Measurements from ENCODE around the gene SLC25A47. TPM values are rescaled to one million over a fixed set of nuclear protein-coding genes. Genes with fewer than 3 reads are reported as not detected.
"Not testable (repeated sequence)": the region's sequence is repeated elsewhere in the genome, so short reads cannot be mapped to it uniquely, and the experiment has no call there.

The SLC25A47 gene
- total and polyA plus RNA-seq, 2 experiments from 2014 or later = not detected

DNA sequence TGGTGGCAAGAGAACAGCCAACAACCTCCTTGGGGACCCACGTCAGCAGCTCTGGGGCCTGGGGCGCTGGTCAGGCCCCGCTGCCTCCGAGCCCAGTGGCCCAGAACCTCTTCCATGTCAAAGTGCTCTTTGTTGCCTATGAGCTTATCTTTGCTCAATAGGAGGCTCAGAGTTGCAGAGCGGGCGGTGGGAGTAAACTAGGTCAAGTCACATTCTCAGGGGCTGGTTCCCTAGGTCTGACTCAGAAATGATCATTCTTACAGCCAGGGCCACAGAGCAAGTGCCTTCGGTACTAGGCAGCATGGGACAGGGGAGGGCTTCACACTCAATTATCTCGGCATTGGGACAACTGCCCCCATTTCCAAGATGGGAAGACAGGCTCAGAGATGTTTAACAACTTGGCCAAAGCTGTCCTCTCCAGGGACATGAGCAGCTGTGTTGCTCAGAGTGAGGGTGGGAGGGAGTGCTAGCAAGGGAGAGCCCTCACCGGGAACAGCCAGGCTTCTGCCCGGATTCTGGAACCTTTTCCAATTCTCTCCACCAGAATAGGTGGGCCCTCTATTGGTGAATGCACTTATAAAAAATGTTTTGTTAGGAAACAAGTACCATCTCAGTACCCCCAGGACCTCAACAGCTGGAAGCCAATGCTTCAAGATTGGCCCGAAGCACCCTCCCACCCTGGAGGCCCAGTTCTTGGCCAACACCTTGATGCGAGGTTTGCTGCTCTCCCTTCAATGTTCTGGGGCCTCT, 28.8 kb upstream of the SLC25A47 start:
- TF ChIP-seq EZH2phosphoT487 (IDR thresholded peaks at IDR 0.05; ENCODE audit: insufficient read depth, low read depth) = no peak
- no peak for TF ChIP-seq EZH2 (IDR thresholded peaks at IDR 0.05; ENCODE audit: insufficient read depth, poor library complexity, severe bottlenecking)
- H3K9ac ChIP-seq = no peak overlapping the region
- DNase-seq = peak; percentile 52
- no peaks in the 10 kb centered on the region for H3K79me2 ChIP-seq (ENCODE audit: insufficient read depth)
- H3K27ac ChIP-seq = no peak overlapping the region
- 28 to 35% methylated on average over 12 of the region's 12 CpGs for WGBS, 2 experiments (ENCODE audit: low coverage in 1 of 2, low lambda C conversion rate in 2 of 2, missing lambda C conversion rate in 2 of 2)
- peaks cover 15% of the 10 kb centered on the region for H3K4me1 ChIP-seq (ENCODE audit: insufficient read depth)
- no peak overlapping the region for H2AFZ ChIP-seq
- no peaks in the 10 kb centered on the region for H3K9me2 ChIP-seq (ENCODE audit: insufficient read depth)
- H3K9me3 ChIP-seq (ENCODE audit: low read depth) = no peaks in the 10 kb centered on the region
- no peaks in the 10 kb centered on the region for H3F3A ChIP-seq (ENCODE audit: insufficient read depth)
- no peak overlapping the region for H3K4me2 ChIP-seq (ENCODE audit: unreplicated experiment)
- H4K20me1 ChIP-seq (ENCODE audit: insufficient read depth) = no peaks in the 10 kb centered on the region
- H3K36me3 ChIP-seq (ENCODE audit: low read depth) = no peaks in the 10 kb centered on the region
- H3K27me3 ChIP-seq (replicated peaks; ENCODE audit: insufficient read depth) = no peaks in the 10 kb centered on the region
- in situ Hi-C loops (cut with MboI) = no loop called here
- no peak overlapping the region for H3K4me3 ChIP-seq

DNA sequence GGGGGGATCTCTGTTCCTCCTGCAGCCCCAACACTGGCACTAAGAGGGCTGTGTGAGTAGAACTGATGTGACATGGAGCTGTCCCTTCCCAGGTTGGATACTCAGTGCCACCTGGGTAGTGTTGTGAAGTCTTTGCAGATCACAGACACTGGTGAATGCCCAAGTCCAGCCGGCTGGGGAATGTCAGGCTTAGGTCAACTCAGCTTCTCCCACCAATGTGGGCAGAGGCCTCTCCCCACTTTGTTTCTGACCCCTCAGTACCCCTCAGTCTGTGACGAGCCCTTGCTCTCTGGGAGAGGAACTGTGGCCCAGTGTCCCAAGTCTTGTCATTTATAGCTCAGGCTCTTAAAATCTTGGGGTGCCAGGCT, 28.2 kb upstream of the SLC25A47 start:
- Histone ChIP-seq H3K4me2 (ENCODE audit: unreplicated experiment) (no peak overlapping the region), H3K79me2 (ENCODE audit: insufficient read depth) (no peaks in the 10 kb centered on the region), H3K9me3 (ENCODE audit: low read depth) (no peaks in the 10 kb centered on the region), H3K36me3 (ENCODE audit: low read depth) (no peaks in the 10 kb centered on the region), H3K27me3 (replicated peaks; ENCODE audit: insufficient read depth) (no peaks in the 10 kb centered on the region), H3K4me1 (ENCODE audit: insufficient read depth) (peaks cover 15% of the 10 kb centered on the region), H3K9ac (no peak overlapping the region), H3K4me3 (no peak overlapping the region), H3K27ac (no peak overlapping the region), H4K20me1 (ENCODE audit: insufficient read depth) (no peaks in the 10 kb centered on the region), H3F3A (ENCODE audit: insufficient read depth) (no peaks in the 10 kb centered on the region), H2AFZ (no peak overlapping the region), H3K9me2 (ENCODE audit: insufficient read depth) (no peaks in the 10 kb centered on the region)
- WGBS, 2 experiments (ENCODE audit: low coverage in 1 of 2, low lambda C conversion rate in 2 of 2, missing lambda C conversion rate in 2 of 2) = 80 to 86% methylated on average over 2 of the region's 2 CpGs
- TF ChIP-seq EZH2 (IDR thresholded peaks at IDR 0.05; ENCODE audit: insufficient read depth, poor library complexity, severe bottlenecking) = no peak
- TF ChIP-seq EZH2phosphoT487 (IDR thresholded peaks at IDR 0.05; ENCODE audit: insufficient read depth, low read depth) = no peak
- in situ Hi-C loops (cut with MboI) = no loop called here
- no peak for DNase-seq

DNA sequence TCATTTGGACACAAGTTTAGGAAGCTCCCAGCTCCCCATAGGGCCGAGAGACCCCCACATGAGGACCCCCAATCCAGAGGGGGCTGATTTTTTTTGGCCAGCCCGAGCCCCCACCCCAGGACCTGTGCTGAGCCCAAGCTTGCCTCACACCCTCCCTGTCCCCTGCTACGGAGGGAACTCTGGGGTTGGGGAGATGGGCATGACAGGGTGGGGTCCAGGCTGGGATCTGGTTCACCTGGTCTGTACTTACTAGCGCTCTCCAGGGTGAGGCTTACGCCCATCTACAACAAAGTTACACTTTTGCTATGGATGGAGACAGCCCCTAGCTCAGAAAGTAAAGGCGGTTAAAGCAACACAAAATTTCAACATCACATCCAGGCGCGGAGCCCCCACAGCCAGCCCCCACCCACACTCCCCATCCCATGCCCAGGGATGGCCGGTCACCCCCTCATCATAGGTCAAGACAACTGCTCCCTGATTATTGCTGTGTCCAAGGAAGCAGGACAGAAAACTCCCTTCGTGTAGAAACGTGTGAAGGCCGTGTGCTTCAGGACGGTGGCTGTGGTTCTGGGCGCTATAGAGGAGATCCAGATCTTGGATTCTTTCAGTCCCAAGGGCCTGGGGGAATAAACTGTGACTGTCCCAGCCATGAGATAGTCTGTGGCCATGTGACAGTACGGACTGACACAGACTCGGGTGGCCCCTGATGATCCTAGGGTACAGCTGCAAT, 27.6 kb upstream of the SLC25A47 start:
- 85 to 91% methylated on average over 12 to 16 of the region's 16 CpGs for WGBS, 2 experiments (ENCODE audit: low coverage in 1 of 2, low lambda C conversion rate in 2 of 2, missing lambda C conversion rate in 2 of 2)
- TF ChIP-seq EZH2 (IDR thresholded peaks at IDR 0.05; ENCODE audit: insufficient read depth, poor library complexity, severe bottlenecking) (no peak), EZH2phosphoT487 (IDR thresholded peaks at IDR 0.05; ENCODE audit: insufficient read depth, low read depth) (no peak)
- H3K9ac ChIP-seq = no peak overlapping the region
- H3K36me3 ChIP-seq (ENCODE audit: low read depth) = no peaks in the 10 kb centered on the region
- H3K4me2 ChIP-seq (ENCODE audit: unreplicated experiment) = no peak overlapping the region
- H3K4me3 ChIP-seq = no peak overlapping the region
- H3K4me1 ChIP-seq (ENCODE audit: insufficient read depth) = peaks cover 15% of the 10 kb centered on the region
- H3K9me2 ChIP-seq (ENCODE audit: insufficient read depth) = no peaks in the 10 kb centered on the region
- no peaks in the 10 kb centered on the region for H3K79me2 ChIP-seq (ENCODE audit: insufficient read depth)
- H3F3A ChIP-seq (ENCODE audit: insufficient read depth) = no peaks in the 10 kb centered on the region
- DNase-seq = no peak
- H3K27me3 ChIP-seq (replicated peaks; ENCODE audit: insufficient read depth) = no peaks in the 10 kb centered on the region
- no peak overlapping the region for H3K27ac ChIP-seq
- H2AFZ ChIP-seq = no peak overlapping the region
- in situ Hi-C loops (cut with MboI) = no loop called here
- H3K9me3 ChIP-seq (ENCODE audit: low read depth) = no peaks in the 10 kb centered on the region
- no peaks in the 10 kb centered on the region for H4K20me1 ChIP-seq (ENCODE audit: insufficient read depth)

DNA sequence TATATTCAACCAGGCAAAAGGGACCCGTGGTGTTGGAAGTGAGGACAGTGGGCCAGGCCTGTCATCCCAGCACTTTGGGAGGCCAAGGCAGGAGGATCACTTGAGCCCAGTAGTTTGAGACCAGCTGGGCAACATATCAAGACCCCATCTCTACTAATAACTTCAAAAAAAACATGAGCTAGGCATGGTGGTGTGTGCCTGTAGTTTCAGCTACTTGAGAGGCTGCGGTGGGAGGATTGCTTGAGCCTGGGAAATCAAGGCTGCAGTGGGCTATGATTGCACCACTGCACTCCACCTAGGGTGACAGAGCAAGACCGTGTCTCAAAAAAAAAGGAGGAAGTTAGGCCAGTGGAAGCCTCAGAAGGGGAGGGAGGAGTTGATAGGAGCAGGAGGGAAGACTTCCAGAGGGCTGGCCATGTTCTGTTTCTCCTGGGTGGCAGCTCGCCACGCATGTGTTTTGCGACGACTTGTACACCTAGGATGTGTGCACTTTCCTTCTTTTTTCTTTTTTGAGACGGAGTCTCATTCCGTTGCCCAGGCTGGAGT, 27.0 kb upstream of the SLC25A47 start:
- 89 to 93% methylated on average over 9 of the region's 9 CpGs for WGBS, 2 experiments (ENCODE audit: low coverage in 1 of 2, low lambda C conversion rate in 2 of 2, missing lambda C conversion rate in 2 of 2)
- Histone ChIP-seq H3K27ac (no peak overlapping the region), H3F3A (ENCODE audit: insufficient read depth) (no peaks in the 10 kb centered on the region), H2AFZ (no peak overlapping the region), H3K4me3 (no peak overlapping the region), H3K9me2 (ENCODE audit: insufficient read depth) (no peaks in the 10 kb centered on the region), H3K27me3 (replicated peaks; ENCODE audit: insufficient read depth) (no peaks in the 10 kb centered on the region), H3K36me3 (ENCODE audit: low read depth) (no peaks in the 10 kb centered on the region), H4K20me1 (ENCODE audit: insufficient read depth) (no peaks in the 10 kb centered on the region), H3K9ac (no peak overlapping the region), H3K9me3 (ENCODE audit: low read depth) (no peaks in the 10 kb centered on the region), H3K4me2 (ENCODE audit: unreplicated experiment) (no peak overlapping the region), H3K4me1 (ENCODE audit: insufficient read depth) (peaks cover 15% of the 10 kb centered on the region), H3K79me2 (ENCODE audit: insufficient read depth) (no peaks in the 10 kb centered on the region)
- in situ Hi-C loops (cut with MboI) = no loop called here
- DNase-seq = no peak
- no peak for TF ChIP-seq EZH2phosphoT487 (IDR thresholded peaks at IDR 0.05; ENCODE audit: insufficient read depth, low read depth)
- no peak for TF ChIP-seq EZH2 (IDR thresholded peaks at IDR 0.05; ENCODE audit: insufficient read depth, poor library complexity, severe bottlenecking)

DNA sequence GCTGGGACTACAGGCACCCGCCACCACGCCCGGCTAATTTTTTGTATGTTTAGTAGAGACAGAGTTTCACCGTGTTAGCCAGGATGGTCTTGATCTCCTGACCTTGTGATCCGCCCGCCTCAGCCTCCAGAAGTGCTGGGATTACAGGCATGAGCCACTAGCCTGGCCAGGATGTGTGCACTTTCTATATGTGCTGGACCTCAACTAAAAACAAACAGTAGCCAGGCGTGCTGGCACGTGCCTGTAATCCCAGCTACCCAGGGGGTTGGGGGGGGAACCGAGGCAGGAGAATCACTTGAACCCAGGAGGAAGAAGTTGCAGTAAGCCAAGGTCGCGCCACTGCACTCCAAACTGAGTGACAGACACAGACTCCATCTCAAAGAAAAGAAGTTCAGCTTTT, 26.4 kb upstream of the SLC25A47 start:
- H3K9me3 ChIP-seq (ENCODE audit: low read depth); H3K4me2 ChIP-seq (ENCODE audit: unreplicated experiment); DNase-seq; H3K79me2 ChIP-seq (ENCODE audit: insufficient read depth); H3K27me3 ChIP-seq (replicated peaks; ENCODE audit: insufficient read depth); H4K20me1 ChIP-seq (ENCODE audit: insufficient read depth); H3K36me3 ChIP-seq (ENCODE audit: low read depth); H3K9me2 ChIP-seq (ENCODE audit: insufficient read depth); in situ Hi-C loops (cut with MboI); H3K4me3 ChIP-seq; H3F3A ChIP-seq (ENCODE audit: insufficient read depth): not testable (repeated sequence)
- peak overlapping the region; percentile 67 for H2AFZ ChIP-seq
- H3K27ac ChIP-seq = peak overlapping the region; percentile 63
- H3K4me1 ChIP-seq (ENCODE audit: insufficient read depth) = peaks cover 15% of the 10 kb centered on the region
- WGBS, 2 experiments (ENCODE audit: low coverage in 1 of 2, low lambda C conversion rate in 2 of 2, missing lambda C conversion rate in 2 of 2) = 74 to 75% methylated on average over 11 of the region's 11 CpGs
- peak overlapping the region; percentile 78 for H3K9ac ChIP-seq
